ENCODE data around the gene ACAT2.

The ACAT2 gene

GRCh38 chr6:159716247-159717096 is 45.4 kb upstream of the ACAT2 start:
- Histone ChIP-seq H3K36me3 (ENCODE audit: control insufficient read depth in 2 of 2, insufficient read depth in 1 of 2, low read length in 2 of 2) (no peaks in the 10 kb centered on the region), H3K4me3 (ENCODE audit: low read depth, low read length) (no peak overlapping the region), H3K27ac (ENCODE audit: extremely low read depth, low read depth, low read length) (no peak overlapping the region), H3K4me1 (ENCODE audit: control insufficient read depth, insufficient read depth, low read length) (no peaks in the 10 kb centered on the region), H3K9me3 (ENCODE audit: control insufficient read depth, insufficient read depth, low read depth, low read length) (no peaks in the 10 kb centered on the region)
- POLR2A ChIA-PET, result interaction anchor here (2.3 kb wide), 1 partner anchor 10 kb away, joined by 14 read pairs; the partner anchor contains the start of gene WTAP
- TF ChIP-seq SCRT2 (tag by site-specific recombination; IDR thresholded peaks at IDR 0.05), result peak; percentile 72
- no peak for TF ChIP-seq KLF7 (tag by site-specific recombination; IDR thresholded peaks at IDR 0.05; ENCODE audit: borderline replicate concordance)
- CTCF ChIA-PET, result interaction anchor here (2.1 kb wide), 1 partner anchor 9 kb away, joined by 4 read pairs; no protein-coding TSS in a partner anchor

GRCh38 chr6:159718634-159719033 is 43.2 kb upstream of the ACAT2 start:
- Histone ChIP-seq H3K27ac (ENCODE audit: extremely low read depth, low read depth, low read length) (no peak overlapping the region), H3K36me3 (ENCODE audit: control insufficient read depth in 2 of 2, insufficient read depth in 1 of 2, low read length in 2 of 2) (peaks cover under 1 to 11% of the 10 kb centered on the region in 2 experiments; a peak in 2 of 3 replicates), H3K9me3 (ENCODE audit: control insufficient read depth, insufficient read depth, low read depth, low read length) (no peaks in the 10 kb centered on the region), H3K4me1 (ENCODE audit: control insufficient read depth, insufficient read depth, low read length) (no peaks in the 10 kb centered on the region), H3K4me3 (ENCODE audit: low read depth, low read length) (no peak overlapping the region)
- ChIA-PET POLR2A (interaction anchor here (0.8 to 2.3 kb wide), 4 partner anchors 8 to 71 kb away, joined by 3 to 14 read pairs (median 4); partner anchors contain the start of genes MRPL18, SOD2, TCP1 and WTAP), CTCF (interaction anchor here (0.6 to 2.7 kb wide), 9 partner anchors 7 to 456 kb away, joined by 3 to 11 read pairs (median 4); no protein-coding TSS in a partner anchor)
- TF ChIP-seq KLF8 (tag by site-specific recombination; IDR thresholded peaks at IDR 0.05) (no peak), FEZF1 (tag by site-specific recombination; IDR thresholded peaks at IDR 0.05) (peak; percentile 14; the same call in 1 of the 2 replicates), ZNF335 (tag by site-specific recombination; conservative IDR thresholded peaks at IDR 0.05) (0 out of 2 replicates have a peak, but pooled peaks have one; percentile 16)

GRCh38 chr6:159719287-159719686 is 42.6 kb upstream of the ACAT2 start:
- H3K4me3 ChIP-seq (ENCODE audit: low read depth, low read length), result no peak overlapping the region
- ChIA-PET POLR2A (interaction anchor here (0.8 to 1.1 kb wide), 3 partner anchors 18 to 71 kb away, joined by 3 to 6 read pairs (median 3); partner anchors contain the start of genes MRPL18, SOD2 and TCP1), CTCF (interaction anchor here (0.6 to 2.7 kb wide), 9 partner anchors 9 to 467 kb away, joined by 3 to 11 read pairs (median 3); no protein-coding TSS in a partner anchor)
- no peak overlapping the region for H3K27ac ChIP-seq (ENCODE audit: extremely low read depth, low read depth, low read length)
- no peaks in the 10 kb centered on the region for H3K9me3 ChIP-seq (ENCODE audit: control insufficient read depth, insufficient read depth, low read depth, low read length)
- TF ChIP-seq ZNF639 (tag by site-specific recombination; IDR thresholded peaks at IDR 0.05) (no peak), ZSCAN18 (tag by site-specific recombination; IDR thresholded peaks at IDR 0.05) (no peak), ZNF514 (tag by site-specific recombination; IDR thresholded peaks at IDR 0.05) (no peak), ZNF169 (tag by site-specific recombination; IDR thresholded peaks at IDR 0.05) (no peak), ZNF324 (tag by site-specific recombination; IDR thresholded peaks at IDR 0.05) (no peak), HIC1 (tag by site-specific recombination; IDR thresholded peaks at IDR 0.05) (no peak), INSM2 (tag by site-specific recombination; IDR thresholded peaks at IDR 0.05) (no peak), ZNF645 (tag by site-specific recombination; IDR thresholded peaks at IDR 0.05) (no peak), ZNF580 (tag by site-specific recombination; IDR thresholded peaks at IDR 0.05) (no peak), ZNF585B (tag by site-specific recombination; IDR thresholded peaks at IDR 0.05) (no peak), ZNF548 (tag by site-specific recombination; IDR thresholded peaks at IDR 0.05) (no peak)
- no peaks in the 10 kb centered on the region for H3K4me1 ChIP-seq (ENCODE audit: control insufficient read depth, insufficient read depth, low read length)
- H3K36me3 ChIP-seq (ENCODE audit: control insufficient read depth in 2 of 2, insufficient read depth in 1 of 2, low read length in 2 of 2), result peaks cover 6 to 15% of the 10 kb centered on the region in 2 experiments; a peak in 2 of 3 replicates
